ELR (cell line): ENCODE measurements around the gene ZSWIM4.
"Not testable (repeated sequence)": the region's sequence is repeated elsewhere in the genome, so short reads cannot be mapped to it uniquely, and the experiment has no call there.

Experiments used
- DNase-seq: peaks from one replicate; pipeline ENCODE4 v3.0.0-alpha.2; 2015; ENCODE audit warnings: low read depth

The ZSWIM4 gene

GRCh38 chr19:13849991-13850909 lies 55.0 kb downstream of the ZSWIM4 start:
- peak; percentile 84 for DNase-seq

- peak; percentile 98 for DNase-seq
These were observed 55.9 kb downstream of the ZSWIM4 start for GRCh38 chr19:13850910-13851733.

- not testable (repeated sequence) for DNase-seq
These were observed 56.5 kb downstream of the ZSWIM4 start for GRCh38 chr19:13851734-13852114.

- DNase-seq: not testable (repeated sequence)
These were observed 57.0 kb downstream of the ZSWIM4 start for GRCh38 chr19:13852171-13852707.

GRCh38 chr19:13856497-13856896 lies 61.3 kb downstream of the ZSWIM4 start:
- no peak for DNase-seq

GRCh38 chr19:13859361-13859880 lies 64.2 kb downstream of the ZSWIM4 start:
- peak; percentile 67 for DNase-seq

GRCh38 chr19:13860679-13861391 lies 65.6 kb downstream of the ZSWIM4 start:
- DNase-seq: no peak

GRCh38 chr19:13861392-13861713 lies 66.1 kb downstream of the ZSWIM4 start:
- DNase-seq: no peak

- DNase-seq: peak; percentile 92
These were observed 66.7 kb downstream of the ZSWIM4 start for GRCh38 chr19:13861714-13862531.

GRCh38 chr19:13864046-13864666 lies 68.9 kb downstream of the ZSWIM4 start:
- no peak for DNase-seq

- DNase-seq: no peak
These were observed 69.7 kb downstream of the ZSWIM4 start for GRCh38 chr19:13864667-13865570.

GRCh38 chr19:13865571-13866462 lies 70.6 kb downstream of the ZSWIM4 start:
- DNase-seq: no peak

GRCh38 chr19:13866463-13867046 lies 71.3 kb downstream of the ZSWIM4 start:
- no peak for DNase-seq

GRCh38 chr19:13868663-13869062 lies 73.4 kb downstream of the ZSWIM4 start:
- DNase-seq: no peak

- no peak for DNase-seq
These were observed 74.0 kb downstream of the ZSWIM4 start for GRCh38 chr19:13869281-13869680.

GRCh38 chr19:13870873-13871272 lies 75.6 kb downstream of the ZSWIM4 start:
- no peak for DNase-seq

GRCh38 chr19:13872339-13872694 lies 77.1 kb downstream of the ZSWIM4 start:
- DNase-seq: no peak
